Measurements from ENCODE around the gene DBF4.
"Not testable (repeated sequence)": the region's sequence is repeated elsewhere in the genome, so short reads cannot be mapped to it uniquely, and the experiment has no call there.

The DBF4 gene

GRCh38 chr7:87876040-87876868, at the start of gene DBF4, which contains the start of gene SLC25A40:
Gene DBF4 (plus strand): TSS chr7:87876493. CDS start chr7:87876733, 240 bp downstream.
Gene SLC25A40 (minus strand): TSS chr7:87876360. CDS start chr7:87858727, 17,633 bp downstream.
- H3K4me1 Mint-ChIP-seq = peaks cover 48% of the 10 kb centered on the region
- peaks cover 10 to 13% of the 10 kb centered on the region in 2 donors for H3K9me3 Mint-ChIP-seq
- DNase-seq = peak; percentile 96 to 97
- ATAC-seq = peak; percentile 96
- peak within 1 kb of the TSS; percentile 85 to 98 for H3K4me3 Mint-ChIP-seq
- peak within 1 kb of the TSS; percentile 98 for H3K27ac Mint-ChIP-seq
- H3K27me3 Mint-ChIP-seq = no peaks in the 10 kb centered on the region

- not testable (repeated sequence) for DNase-seq, H3K27me3 Mint-ChIP-seq, H3K27ac Mint-ChIP-seq, H3K4me3 Mint-ChIP-seq, ATAC-seq, H3K4me1 Mint-ChIP-seq
- H3K9me3 Mint-ChIP-seq = peaks cover 24 to 28% of the 10 kb centered on the region in 2 donors
Observed at GRCh38 chr7:87828383-87828782, 47.9 kb upstream of the DBF4 start.

GRCh38 chr7:87831097-87831496, 45.2 kb upstream of the DBF4 start:
- H3K27me3 Mint-ChIP-seq = no peaks in the 10 kb centered on the region
- H3K4me1 Mint-ChIP-seq = no peaks in the 10 kb centered on the region
- H3K27ac Mint-ChIP-seq = no peak overlapping the region
- H3K4me3 Mint-ChIP-seq = no peak overlapping the region
- H3K9me3 Mint-ChIP-seq = peaks cover 6 to 8% of the 10 kb centered on the region in 2 donors
- no peak for ATAC-seq
- DNase-seq = no peak

GRCh38 chr7:87833130-87833529, 43.2 kb upstream of the DBF4 start:
- no peak for DNase-seq
- no peak overlapping the region for H3K4me3 Mint-ChIP-seq

GRCh38 chr7:87837597-87837996, 38.7 kb upstream of the DBF4 start:
- ATAC-seq (no peak), DNase-seq (no peak)
- H3K27ac Mint-ChIP-seq = no peak overlapping the region
- no peaks in the 10 kb centered on the region for H3K4me1 Mint-ChIP-seq
- H3K27me3 Mint-ChIP-seq = no peaks in the 10 kb centered on the region
- H3K9me3 Mint-ChIP-seq = no peaks in the 10 kb centered on the region
- H3K4me3 Mint-ChIP-seq = no peak overlapping the region

More at GRCh38 chr7:87833130-87833529, 43.2 kb upstream of the DBF4 start:
- ATAC-seq = no peak
- no peaks in the 10 kb centered on the region for H3K9me3 Mint-ChIP-seq
- no peaks in the 10 kb centered on the region for H3K4me1 Mint-ChIP-seq
- no peak overlapping the region for H3K27ac Mint-ChIP-seq
- no peaks in the 10 kb centered on the region for H3K27me3 Mint-ChIP-seq

GRCh38 chr7:87850836-87851593, 25.3 kb upstream of the DBF4 start:
- ATAC-seq (no peak), DNase-seq (no peak)
- Mint-ChIP-seq H3K4me3 (no peak overlapping the region), H3K4me1 (peaks cover 6% of the 10 kb centered on the region), H3K9me3 (no peaks in the 10 kb centered on the region), H3K27me3 (no peaks in the 10 kb centered on the region), H3K27ac (peak overlapping the region in 1 of 2 donors; percentile 78)

GRCh38 chr7:87852306-87852705, 24.0 kb upstream of the DBF4 start:
- no peak for DNase-seq
- Mint-ChIP-seq H3K27ac (no peak overlapping the region), H3K4me1 (peaks cover 6% of the 10 kb centered on the region), H3K4me3 (no peak overlapping the region), H3K27me3 (no peaks in the 10 kb centered on the region), H3K9me3 (no peaks in the 10 kb centered on the region)
- no peak for ATAC-seq

GRCh38 chr7:87853237-87853864, 22.9 kb upstream of the DBF4 start:
- H3K4me1 Mint-ChIP-seq = peaks cover 11% of the 10 kb centered on the region
- ATAC-seq (no peak), DNase-seq (no peak)
- no peak overlapping the region for H3K4me3 Mint-ChIP-seq
- H3K9me3 Mint-ChIP-seq = no peaks in the 10 kb centered on the region
- no peaks in the 10 kb centered on the region for H3K27me3 Mint-ChIP-seq
- H3K27ac Mint-ChIP-seq = no peak overlapping the region

- peaks cover 0 to under 1% of the 10 kb centered on the region in 2 donors for H3K9me3 Mint-ChIP-seq
- H3K27me3 Mint-ChIP-seq = no peaks in the 10 kb centered on the region
- peak; percentile 81 for ATAC-seq
- no peak for DNase-seq
- H3K4me3 Mint-ChIP-seq = no peak overlapping the region
- peak overlapping the region in 1 of 2 donors; percentile 82 for H3K27ac Mint-ChIP-seq
- peaks cover 10% of the 10 kb centered on the region for H3K4me1 Mint-ChIP-seq
Observed at GRCh38 chr7:87858417-87859100, 17.7 kb upstream of the DBF4 start.

- peaks cover 7% of the 10 kb centered on the region for H3K4me1 Mint-ChIP-seq
- no peak for DNase-seq
- H3K27ac Mint-ChIP-seq = no peak overlapping the region
- no peak overlapping the region for H3K4me3 Mint-ChIP-seq
- no peak for ATAC-seq
- H3K27me3 Mint-ChIP-seq = no peaks in the 10 kb centered on the region
- peaks cover 26 to 34% of the 10 kb centered on the region in 2 donors for H3K9me3 Mint-ChIP-seq
Observed at GRCh38 chr7:87866089-87866488, 10.2 kb upstream of the DBF4 start.

- H3K27ac Mint-ChIP-seq, H3K4me3 Mint-ChIP-seq, DNase-seq, H3K27me3 Mint-ChIP-seq, H3K4me1 Mint-ChIP-seq, ATAC-seq: not testable (repeated sequence)
- peaks cover 26 to 36% of the 10 kb centered on the region in 2 donors for H3K9me3 Mint-ChIP-seq
Observed at GRCh38 chr7:87866533-87866932, 9.8 kb upstream of the DBF4 start.

GRCh38 chr7:87870471-87870870, 5.8 kb upstream of the DBF4 start:
- no peak for DNase-seq
- H3K4me3 Mint-ChIP-seq = no peak overlapping the region
- H3K9me3 Mint-ChIP-seq = peaks cover 31 to 48% of the 10 kb centered on the region in 2 donors
- ATAC-seq = no peak
- H3K27me3 Mint-ChIP-seq = no peaks in the 10 kb centered on the region
- peaks cover 34% of the 10 kb centered on the region for H3K4me1 Mint-ChIP-seq
- no peak overlapping the region for H3K27ac Mint-ChIP-seq

GRCh38 chr7:87872346-87872745, 3.9 kb upstream of the DBF4 start:
- Mint-ChIP-seq H3K4me3 (no peak overlapping the region), H3K9me3 (peaks cover 19 to 35% of the 10 kb centered on the region in 2 donors), H3K4me1 (peaks cover 34% of the 10 kb centered on the region), H3K27ac (no peak overlapping the region), H3K27me3 (no peaks in the 10 kb centered on the region)
- ATAC-seq (no peak), DNase-seq (no peak)

GRCh38 chr7:87873328-87873727, 3.0 kb upstream of the DBF4 start:
- not testable (repeated sequence) for H3K4me3 Mint-ChIP-seq

GRCh38 chr7:87874066-87874465, 2.2 kb upstream of the DBF4 start:
- Mint-ChIP-seq H3K27me3 (no peaks in the 10 kb centered on the region), H3K27ac (peak overlapping the region in 1 of 2 donors; percentile 73), H3K4me1 (peaks cover 34% of the 10 kb centered on the region), H3K4me3 (peak overlapping the region; percentile 85 to 98), H3K9me3 (peaks cover 14 to 26% of the 10 kb centered on the region in 2 donors)
- no peak for ATAC-seq
- no peak for DNase-seq

More at GRCh38 chr7:87873328-87873727, 3.0 kb upstream of the DBF4 start:
- DNase-seq, H3K27ac Mint-ChIP-seq, ATAC-seq, H3K27me3 Mint-ChIP-seq: not testable (repeated sequence)
- Mint-ChIP-seq H3K4me1 (peaks cover 34% of the 10 kb centered on the region), H3K9me3 (peaks cover 14 to 27% of the 10 kb centered on the region in 2 donors)

Measured in stimulated activated naive CD8-positive, alpha-beta T cell treated with anti-CD3 and anti-CD28 coated beads, Interleukin-15, amount 100 ng/mL, for 72 hours (primary cell).